Colonic mucosa (tissue), 4 donors: Measurements from ENCODE around the gene ATXN10. TPM values are rescaled to one million over a fixed set of nuclear protein-coding genes. Genes with fewer than 3 reads are reported as not detected.

Experiments used
- DNase-seq: peaks from one replicate; pipeline ENCODE4 v3.0.0-alpha.2; 2020
- H3K27ac ChIP-seq: fragments of 200-600 bp; one replicate; pipeline ENCODE4 v1.8.0; 2021
- H3K27me3 ChIP-seq: fragments of 200-600 bp; one replicate; pipeline ENCODE4 v1.8.0; 2021
- H3K36me3 ChIP-seq: fragments of 200-600 bp; one replicate; pipeline ENCODE4 v1.8.0; 2021
- H3K4me1 ChIP-seq: fragments of 200-600 bp; one replicate; pipeline ENCODE4 v1.8.0; 2021; ENCODE audit warnings: mild to moderate bottlenecking
- H3K4me3 ChIP-seq: fragments of 200-600 bp; one replicate; pipeline ENCODE4 v1.8.0; 2021
- H3K9ac ChIP-seq, 2 donors: one replicate each; pipeline ENCODE4 v1.7.0; 2013; ENCODE audit warnings: control low read depth in 2 of 2, low read depth in 2 of 2, low read length in 2 of 2
- H3K9me3 ChIP-seq: fragments of 200-600 bp; one replicate; pipeline ENCODE4 v1.8.0; 2021
- CTCF ChIP-seq: fragments of 200-600 bp; IDR thresholded peaks from one replicate; pipeline ENCODE4 v1.8.0; 2022; ENCODE audit warnings: antibody characterized with exemption, mild to moderate bottlenecking
- intact Hi-C: fragments of 100-400 bp; cut with DNase I; formaldehyde crosslinking; loops from one replicate; pipeline ENCODE4 v1.14.1; 2022
- total RNA-seq, 2 donors: library from RNA; stranded (reverse); fragmentation: NEBNext Ultra II Directional in 1 of 2; extraction: Animal tissue kit (Norgen Biotek cat#: 25700) in 1 of 2; gene quantifications; one replicate each; pipeline ENCODE4 v1.2.1, GENCODE V29; 2021
- donor health status: healthy.
- donor health status: DM: no; HTN: no; CAD: no.
- donor health status: DM: no; HTN: no; CAD: no.

The ATXN10 gene
- total RNA-seq, 2 donors from 2014 or later, result 90.5 to 94.9 TPM

DNA sequence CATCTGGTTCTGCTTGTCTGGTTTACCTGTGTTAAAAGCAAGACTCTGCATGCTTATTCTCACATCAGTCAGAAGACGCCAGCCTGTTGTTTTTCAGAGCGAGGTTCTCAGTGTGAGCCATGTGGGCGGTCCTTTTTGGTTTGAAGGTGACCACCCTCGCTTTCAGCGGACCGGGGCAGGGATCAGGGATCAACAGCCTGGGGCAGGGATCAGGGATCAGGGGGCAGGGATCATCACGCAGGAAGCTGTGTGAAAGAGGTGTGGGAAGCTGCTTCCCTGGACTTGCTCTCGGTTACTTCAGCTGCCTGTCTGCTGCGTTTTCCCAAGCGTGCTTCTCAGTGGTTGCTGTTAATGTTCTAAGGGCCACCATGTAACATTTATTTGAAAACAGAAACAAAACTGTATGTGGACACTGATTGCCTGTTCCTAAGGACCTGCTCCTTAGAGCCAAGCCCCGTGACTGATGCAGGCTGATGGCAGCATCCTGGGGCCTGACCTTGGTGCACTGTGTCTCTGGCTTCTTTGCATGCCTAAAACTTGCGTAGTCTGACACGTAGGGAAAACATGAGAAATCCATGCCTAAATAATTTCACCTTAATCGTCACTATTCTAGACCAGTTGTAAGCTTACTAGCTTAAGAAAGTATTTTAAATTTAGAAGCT, 146.9 kb downstream of the ATXN10 start:
- DNase-seq, result no peak
- no peaks in the 10 kb centered on the region for H3K4me1 ChIP-seq
- H3K9me3 ChIP-seq, result no peaks in the 10 kb centered on the region
- H3K36me3 ChIP-seq, result no peaks in the 10 kb centered on the region
- no peak overlapping the region for H3K4me3 ChIP-seq
- intact Hi-C loops, result no loop called here
- no peak for TF ChIP-seq CTCF
- H3K27me3 ChIP-seq, result no peaks in the 10 kb centered on the region
- H3K9ac ChIP-seq, result no peak overlapping the region
- H3K27ac ChIP-seq, result no peak overlapping the region

DNA sequence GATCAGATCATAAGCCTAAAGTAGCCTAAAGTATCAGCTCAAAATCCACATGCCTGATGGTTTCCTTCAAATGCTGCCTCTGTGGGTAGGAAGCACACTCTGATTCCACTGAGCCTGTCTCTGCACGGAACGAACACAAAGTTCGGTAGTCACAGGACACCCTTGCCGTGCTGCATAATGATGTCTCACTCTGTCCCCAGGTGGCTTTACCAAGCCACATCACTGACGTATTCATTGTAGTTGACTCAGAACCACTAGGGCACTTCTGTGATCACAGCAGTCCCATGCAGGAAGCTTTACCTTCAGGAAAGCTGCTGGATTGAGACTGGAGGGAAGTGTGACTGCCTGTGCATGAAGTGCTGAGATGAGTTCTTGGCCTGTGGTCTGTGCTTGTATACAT, 147.7 kb downstream of the ATXN10 start:
- no peak for DNase-seq
- H3K4me1 ChIP-seq, result no peaks in the 10 kb centered on the region
- no peak overlapping the region for H3K27ac ChIP-seq
- H3K4me3 ChIP-seq, result no peak overlapping the region
- no peak for TF ChIP-seq CTCF
- no peak overlapping the region for H3K9ac ChIP-seq
- intact Hi-C loops, result no loop called here
- no peaks in the 10 kb centered on the region for H3K36me3 ChIP-seq
- no peaks in the 10 kb centered on the region for H3K27me3 ChIP-seq
- no peaks in the 10 kb centered on the region for H3K9me3 ChIP-seq

GRCh38 chr22:45823336-45823735, 151.7 kb downstream of the ATXN10 start:
- Histone ChIP-seq H3K9me3 (no peaks in the 10 kb centered on the region), H3K36me3 (no peaks in the 10 kb centered on the region), H3K4me3 (no peak overlapping the region), H3K27me3 (no peaks in the 10 kb centered on the region), H3K4me1 (no peaks in the 10 kb centered on the region), H3K9ac (no peak overlapping the region), H3K27ac (no peak overlapping the region)
- no peak for DNase-seq
- intact Hi-C loops, result no loop called here
- TF ChIP-seq CTCF, result no peak

DNA sequence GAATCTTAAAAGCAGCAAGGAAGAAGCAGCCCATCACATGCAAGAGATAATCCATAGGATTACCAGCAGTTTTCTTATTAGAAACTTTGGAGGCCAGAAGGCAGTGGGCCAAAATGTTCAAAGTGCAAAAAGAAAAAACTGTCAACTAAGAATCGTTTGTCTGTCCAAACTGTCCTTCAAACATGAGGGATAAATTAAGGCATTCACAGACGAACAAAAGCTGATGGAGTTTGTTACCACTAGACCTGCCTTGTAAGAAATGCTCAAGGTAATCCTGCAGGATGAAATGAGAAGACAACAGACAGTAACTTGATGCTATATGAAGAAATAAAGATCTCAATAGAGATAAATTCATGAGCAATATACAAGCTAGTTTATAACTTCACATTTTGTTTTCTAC, 154.9 kb downstream of the ATXN10 start:
- no peak for TF ChIP-seq CTCF
- Histone ChIP-seq H3K9ac (no peak overlapping the region), H3K27ac (no peak overlapping the region), H3K4me1 (no peaks in the 10 kb centered on the region), H3K27me3 (no peaks in the 10 kb centered on the region), H3K4me3 (no peak overlapping the region), H3K36me3 (no peaks in the 10 kb centered on the region), H3K9me3 (no peaks in the 10 kb centered on the region)
- DNase-seq, result no peak
- intact Hi-C loops, result no loop called here

DNA sequence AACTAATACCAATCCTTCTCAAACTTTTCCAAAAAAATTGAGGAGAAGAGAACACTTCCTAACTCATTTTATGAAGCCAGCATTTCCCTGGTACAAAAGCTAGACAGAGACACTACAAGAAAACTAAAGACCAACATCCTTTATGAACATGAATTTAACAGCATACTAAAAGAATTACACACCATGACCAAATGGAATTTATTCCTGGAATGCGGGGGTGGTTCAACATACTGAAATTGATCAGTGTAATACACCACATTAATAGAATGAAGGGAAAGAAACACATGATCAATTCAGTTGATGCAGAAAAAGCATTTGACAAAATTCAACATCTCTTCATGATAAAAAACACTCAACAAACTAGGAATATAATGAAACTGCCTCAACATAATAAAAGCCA, 157.2 kb downstream of the ATXN10 start:
- no peaks in the 10 kb centered on the region for H3K4me1 ChIP-seq
- no peaks in the 10 kb centered on the region for H3K9me3 ChIP-seq
- no peaks in the 10 kb centered on the region for H3K27me3 ChIP-seq
- DNase-seq, result no peak
- TF ChIP-seq CTCF, result no peak
- H3K27ac ChIP-seq, result no peak overlapping the region
- no peak overlapping the region for H3K9ac ChIP-seq
- no peak overlapping the region for H3K4me3 ChIP-seq
- H3K36me3 ChIP-seq, result no peaks in the 10 kb centered on the region
- intact Hi-C loops, result no loop called here
